Activated CD4-positive, alpha-beta T cell treated with anti-CD3 and anti-CD28 coated beads, Interleukin-2, Interleukin-6, amounts not matched to agents 100 ng/mL and 50 ng/mL, durations not matched to agents 16 hours and 8 hours (primary cell): ENCODE measurements around the gene JPH4.
"Not testable (repeated sequence)": the region's sequence is repeated elsewhere in the genome, so short reads cannot be mapped to it uniquely, and the experiment has no call there.

Experiments
- DNase-seq: peaks from one replicate; pipeline ENCODE4 v3.0.0-alpha.2; 2020

The JPH4 gene

GRCh38 chr14:23578560-23579310 is at the start of gene JPH4:
TSS of gene JPH4 (minus strand) at chr14:23578790. CDS start at chr14:23577453, 1,337 bp downstream.
- DNase-seq: no peak

DNA sequence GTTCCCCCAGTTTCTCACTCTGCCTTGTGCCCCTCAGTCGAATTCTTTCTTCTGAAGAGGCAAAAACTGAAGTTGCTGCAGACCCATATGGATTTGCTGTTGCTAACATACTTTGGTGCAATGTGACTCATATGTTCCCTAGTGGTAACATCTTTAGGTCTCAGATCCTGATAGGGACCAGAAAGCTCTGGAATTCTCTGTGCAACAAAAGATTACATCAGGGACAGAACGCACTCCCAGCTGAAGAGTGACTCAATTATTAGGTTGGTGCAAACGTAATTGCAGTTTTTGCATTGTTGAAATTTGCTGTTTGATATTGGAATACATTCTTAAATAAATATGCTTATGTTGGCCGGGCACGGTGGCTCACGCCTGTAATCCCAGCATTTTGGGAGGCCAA is 49.4 kb upstream of the JPH4 start:
- DNase-seq: no peak

- DNase-seq: no peak
Measured at GRCh38 chr14:23626946-23627345, 48.4 kb upstream of the JPH4 start.

DNA sequence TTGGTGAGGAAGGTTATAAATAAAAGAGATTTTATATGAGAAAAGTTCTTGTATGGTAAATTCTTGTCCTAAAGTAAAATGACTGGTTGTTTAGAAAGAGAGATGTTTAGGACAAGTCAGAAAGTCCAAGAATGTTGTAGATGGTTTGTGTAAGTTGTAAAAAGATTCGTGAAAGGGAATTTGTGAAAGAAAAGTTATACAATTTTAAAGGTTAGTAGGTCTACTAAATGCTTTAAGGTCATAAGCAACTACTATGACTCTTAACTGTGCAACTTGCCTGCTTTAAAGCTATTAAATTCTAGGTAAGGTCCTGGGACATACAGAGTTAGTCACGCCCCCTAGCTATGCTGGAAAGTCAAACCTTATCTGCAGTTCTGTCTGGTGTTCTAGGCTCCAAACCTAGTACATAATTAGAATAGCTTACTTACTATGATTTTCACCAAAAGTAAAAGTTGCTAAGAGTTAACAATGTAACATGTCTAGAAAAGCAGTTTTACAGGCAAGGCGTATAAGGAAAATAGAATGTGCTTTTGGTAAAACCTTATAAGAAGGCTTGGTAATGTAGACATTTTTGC is 46.3 kb upstream of the JPH4 start:
- DNase-seq: no peak

DNA sequence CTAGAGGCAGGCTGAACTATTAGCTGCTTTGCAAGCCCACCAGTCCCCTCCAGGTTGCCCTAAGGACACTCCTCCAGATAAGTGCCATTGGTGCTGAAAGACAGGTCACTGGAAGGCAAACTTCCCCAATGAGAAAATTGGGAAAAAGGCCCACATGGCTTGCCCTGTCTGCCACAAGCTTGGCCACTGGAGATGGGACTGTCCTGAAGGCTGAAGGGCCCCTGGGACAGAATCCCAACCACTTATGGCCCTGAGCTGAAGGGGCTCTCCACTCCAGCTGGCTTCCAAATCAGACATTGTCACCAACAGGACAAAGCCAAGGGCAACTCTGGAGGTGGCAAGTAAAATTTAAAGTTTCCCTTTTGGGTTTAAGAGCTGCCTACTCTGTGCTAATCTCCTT is 45.4 kb upstream of the JPH4 start:
- no peak for DNase-seq

- DNase-seq: no peak
Measured at GRCh38 chr14:23622990-23623389, 44.4 kb upstream of the JPH4 start.

- no peak for DNase-seq
Measured at GRCh38 chr14:23621932-23622730, 43.5 kb upstream of the JPH4 start.

- no peak for DNase-seq
Measured at GRCh38 chr14:23621204-23621931, 42.8 kb upstream of the JPH4 start.

- DNase-seq: no peak
Measured at GRCh38 chr14:23620177-23620702, 41.6 kb upstream of the JPH4 start.

GRCh38 chr14:23618415-23618988 is 39.9 kb upstream of the JPH4 start:
- DNase-seq: no peak

DNA sequence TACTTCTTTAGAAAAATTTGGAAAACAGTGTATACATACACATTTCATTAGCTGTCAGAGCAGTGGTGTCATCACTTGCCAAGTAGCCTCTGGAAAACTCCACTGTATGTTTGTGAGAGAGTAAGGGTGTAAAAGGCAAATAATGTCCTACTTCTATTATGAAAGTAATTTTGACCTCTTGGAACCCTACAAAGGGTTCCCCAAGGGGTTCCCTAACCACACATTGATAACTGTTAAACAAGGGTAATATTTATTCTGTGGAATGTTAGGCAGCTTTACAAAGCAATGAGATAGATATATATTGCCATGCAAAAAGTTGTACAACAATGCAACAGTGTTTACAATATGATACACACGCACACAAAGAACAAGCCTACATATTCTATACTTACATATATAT is 38.9 kb upstream of the JPH4 start:
- DNase-seq: no peak

DNA sequence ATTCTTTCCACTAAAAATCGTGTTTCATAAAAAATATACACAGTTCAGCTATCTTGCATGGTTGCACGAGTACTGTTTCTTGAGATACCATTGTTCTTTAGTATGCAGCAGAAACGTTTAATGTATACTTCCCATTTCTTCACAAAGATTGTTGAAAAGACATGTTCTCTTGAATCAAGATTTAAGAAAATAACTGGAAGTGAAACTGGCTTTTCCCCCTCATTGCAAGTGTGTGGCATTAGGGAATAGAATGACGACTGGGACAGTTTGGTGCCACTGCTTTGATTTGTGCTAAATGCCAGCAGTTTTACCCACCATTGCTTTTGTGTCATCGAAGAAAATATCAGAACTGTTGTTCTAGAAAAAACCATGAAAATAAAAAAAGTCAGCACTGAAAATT is 37.3 kb upstream of the JPH4 start:
- no peak for DNase-seq

DNA sequence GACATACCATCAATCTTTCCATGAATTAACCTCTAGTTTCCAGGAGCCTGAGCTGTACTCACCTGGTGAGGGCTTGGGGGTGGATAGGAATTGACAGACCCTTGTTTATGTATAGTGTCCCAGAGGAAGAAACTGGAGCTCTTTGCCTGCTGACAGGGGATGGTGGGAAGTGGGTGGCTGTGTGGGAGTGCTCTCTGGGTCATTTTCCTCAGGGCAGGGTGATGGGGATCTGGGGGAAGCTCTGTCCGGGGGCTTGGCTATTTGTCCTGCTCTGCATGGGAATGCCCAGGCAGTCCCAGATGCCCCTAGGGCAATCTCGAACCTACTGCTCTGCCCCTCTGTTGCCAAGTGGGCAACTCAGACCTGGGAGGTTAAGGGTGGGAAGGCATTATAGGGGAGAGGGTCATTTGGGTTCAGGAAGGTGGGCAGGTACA is 35.8 kb upstream of the JPH4 start:
- DNase-seq: no peak

DNA sequence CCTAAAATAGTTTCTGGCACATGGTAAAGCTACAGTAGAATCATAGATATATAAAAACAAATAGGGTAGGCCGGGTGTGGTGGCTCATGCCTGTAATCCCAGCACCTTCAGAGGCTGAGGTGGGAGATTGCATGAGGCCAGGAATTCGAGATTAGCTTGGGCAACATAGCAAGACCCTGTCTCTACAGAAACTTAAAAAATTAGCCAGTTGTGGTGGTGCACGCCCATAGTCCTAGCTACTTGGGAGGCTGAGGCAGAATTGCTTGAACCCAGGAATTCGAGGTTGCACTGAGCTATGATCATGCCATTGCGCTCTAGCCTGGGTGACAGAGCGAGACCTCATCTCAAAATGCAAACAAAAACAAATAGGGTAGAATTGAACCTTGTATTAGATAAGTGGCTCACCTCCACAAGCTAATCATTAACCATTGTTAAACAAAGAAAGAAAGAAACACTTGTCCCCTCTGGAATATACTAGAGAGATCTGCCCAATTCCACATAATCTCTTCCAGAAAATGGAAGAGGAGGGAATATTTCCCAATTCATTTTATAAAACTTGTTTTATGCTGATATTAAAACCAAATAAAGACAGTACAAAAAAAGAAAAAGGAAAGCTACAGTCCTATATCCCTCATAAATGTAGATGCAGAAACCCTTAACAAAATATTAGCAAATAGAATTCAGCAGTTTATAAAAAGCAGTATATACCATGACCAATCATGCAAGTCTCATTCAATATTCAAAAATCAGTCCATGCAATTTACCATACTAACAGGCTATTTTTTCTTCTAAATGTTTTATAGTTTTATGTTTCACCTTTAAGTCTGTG is 34.9 kb upstream of the JPH4 start:
- no peak for DNase-seq

- no peak for DNase-seq
Measured at GRCh38 chr14:23612802-23613201, 34.2 kb upstream of the JPH4 start.

- no peak for DNase-seq
Measured at GRCh38 chr14:23612354-23612732, 33.8 kb upstream of the JPH4 start.

DNA sequence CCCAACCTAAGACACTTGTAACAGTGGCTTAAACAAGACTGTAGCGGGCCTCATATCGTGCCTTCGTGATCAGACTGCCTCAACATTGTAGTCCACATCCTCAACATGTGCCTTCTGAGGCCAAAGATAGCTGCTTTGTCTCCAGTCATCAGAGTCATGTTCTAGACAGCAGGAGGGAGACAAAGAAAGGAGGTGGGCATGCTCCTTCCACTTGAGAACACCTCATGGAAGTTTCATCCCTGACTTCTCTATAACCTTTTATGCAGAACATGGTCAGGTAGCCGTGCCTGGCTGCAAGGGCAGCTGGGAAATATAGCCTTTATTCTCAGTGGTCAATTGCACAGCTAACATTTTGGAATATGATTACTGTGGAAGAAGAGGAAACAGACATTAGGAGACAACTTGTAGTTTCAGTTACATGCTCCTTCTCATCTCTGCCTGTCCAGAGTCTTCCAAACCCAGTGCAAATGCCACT is 32.3 kb upstream of the JPH4 start:
- DNase-seq: no peak

DNA sequence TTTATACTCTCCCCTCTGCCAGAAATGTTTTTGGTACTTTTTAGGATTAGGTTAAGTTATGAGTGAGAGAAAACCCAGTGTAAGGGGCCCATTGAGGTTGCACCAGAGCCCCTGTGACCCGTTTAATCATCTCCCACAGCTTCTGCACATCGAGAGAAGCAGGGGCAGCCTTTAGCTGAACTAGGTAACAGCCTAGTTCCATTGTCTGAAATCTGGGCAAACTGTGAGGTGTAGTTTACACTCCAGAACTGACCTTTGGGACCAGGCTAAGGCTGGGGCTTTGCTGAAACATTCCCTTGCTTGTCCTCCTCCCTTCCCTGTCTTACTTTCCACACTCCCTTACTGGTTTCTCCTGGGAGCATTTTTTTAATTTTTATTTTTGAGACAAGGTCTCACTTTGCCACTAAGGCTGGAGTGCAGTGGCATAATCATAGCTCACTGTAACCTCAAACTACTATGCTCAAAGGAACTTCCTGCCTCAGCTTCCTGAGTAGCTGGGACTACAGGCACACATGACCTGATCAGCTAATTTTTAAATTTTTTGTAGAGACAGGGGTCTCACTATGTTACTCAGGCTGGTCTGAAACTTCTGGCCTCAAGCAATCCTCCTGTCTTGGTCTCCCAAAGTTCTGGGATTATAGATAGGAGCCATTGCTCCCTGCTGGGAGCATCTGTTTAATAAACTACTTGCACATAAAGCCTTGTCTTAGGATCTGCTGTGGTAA is 31.7 kb upstream of the JPH4 start:
- DNase-seq: peak; percentile 33

DNA sequence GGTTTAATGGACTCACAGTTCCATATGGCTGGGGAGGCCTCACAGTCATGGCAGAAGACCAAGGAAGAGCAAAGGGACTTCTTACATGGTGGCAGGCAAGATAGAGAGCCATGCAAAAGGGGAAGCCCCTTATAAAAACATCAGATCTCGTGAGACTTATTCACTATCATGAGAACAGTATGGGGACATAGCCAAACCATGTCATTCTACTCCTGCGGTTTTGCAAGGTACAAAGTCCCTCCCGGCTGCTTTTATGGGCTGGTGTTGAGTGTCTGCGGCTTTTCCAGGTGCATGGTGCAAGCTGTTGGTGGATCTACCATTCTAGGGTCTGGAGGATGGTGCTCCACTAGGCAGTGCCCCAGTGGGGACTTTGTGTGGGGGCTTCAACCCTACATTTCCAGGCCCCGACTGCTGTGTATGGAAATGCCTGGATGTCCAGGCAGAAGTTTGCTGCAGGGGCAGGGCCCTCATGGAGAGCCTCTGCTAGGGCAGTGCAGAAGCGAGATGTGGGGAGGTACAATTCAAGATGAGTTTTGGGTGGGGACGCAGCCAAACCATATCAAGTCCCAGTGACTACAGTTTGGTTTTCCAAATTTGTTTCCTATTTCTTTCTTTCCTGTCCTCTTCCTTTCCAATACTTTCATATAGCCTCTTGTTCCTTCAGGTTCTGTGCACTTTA is 31.0 kb upstream of the JPH4 start:
- DNase-seq: not testable (repeated sequence)

- no peak for DNase-seq
Measured at GRCh38 chr14:23609001-23609400, 30.4 kb upstream of the JPH4 start.
